GM12878 (cell line): ENCODE data around the gene B3GALT5. TPM values are rescaled to one million over a fixed set of nuclear protein-coding genes. Genes with fewer than 3 reads are reported as not detected.

Experiments used
- ATAC-seq: fragments of 200-7000 bp; cut with Tn5 transposase; 3 replicates; pipeline ENCODE4 v1.9.1; 2020; ENCODE audit warnings: mild to moderate bottlenecking, moderate library complexity
- BruUV-seq: library from RNA; stranded (reverse); fragments of 400-500 nt; replicated peaks from 2 replicates; lab custom pipeline; 2021; lab: Mats Ljungman, UMichigan
- CTCF ChIA-PET: fragments of 300-600 bp; sonication (Branson Sonifier 250); formaldehyde crosslinking; extraction: SDS; loops from one replicate; lab custom pipeline; 2021; ENCODE audit warnings: inconsistent platforms; lab: Yijun Ruan, JAX
- POLR2A ChIA-PET: fragments of 350-600 bp; formaldehyde crosslinking; extraction: SDS; loops from one replicate; lab custom pipeline; 2021; ENCODE audit warnings: inconsistent platforms; lab: Charles Lee
- RAD21 ChIA-PET: fragments of 300-600 bp; sonication (Branson Sonifier 250); formaldehyde crosslinking; loops from one replicate; lab custom pipeline; 2023; ENCODE audit warnings: antibody characterized with exemption; ENCODE audit not compliant: unreplicated experiment; lab: Charles Lee
- SMC1A ChIA-PET: fragments of 300-600 bp; sonication (Branson Sonifier 250); formaldehyde crosslinking; loops from one replicate; lab custom pipeline; 2023; ENCODE audit not compliant: unreplicated experiment, uncharacterized antibody; lab: Charles Lee
- DNase-seq: peaks from one replicate; pipeline ENCODE4 v3.0.0-alpha.2; 2011; ENCODE audit warnings: low read depth, low spot score
- FAIRE-seq: peaks from 3 replicates; lab custom pipeline; 2011; peaks lifted over from hg19 to GRCh38; lab: Jason Lieb, UNC
- H2AFZ ChIP-seq: 2 replicates; pipeline ENCODE4 v1.6.0; 2011; ENCODE audit warnings: low read depth, low read length, control low read depth; ENCODE audit not compliant: control insufficient read depth
- H3K27ac ChIP-seq: 2 replicates; pipeline ENCODE4 v1.5.1; 2011; ENCODE audit warnings: control low read depth; ENCODE audit not compliant: control insufficient read depth, insufficient read depth
- H3K27me3 ChIP-seq, 2 experiments: replicated peaks in 1 of 2; 2 replicates each; pipeline versions ENCODE4 v1.6.0 to v1.6.1; 2011; ENCODE audit warnings: low read length in 1 of 2; ENCODE audit not compliant: control insufficient read depth in 2 of 2, insufficient read depth in 2 of 2
- H3K36me3 ChIP-seq, 2 experiments: 2 replicates each; pipeline ENCODE4 v1.5.1; 2011; ENCODE audit warnings: low read length in 1 of 2; ENCODE audit not compliant: control insufficient read depth in 2 of 2, insufficient read depth in 2 of 2
- H3K4me1 ChIP-seq: 2 replicates; pipeline ENCODE4 v1.6.1; 2011; ENCODE audit warnings: mild to moderate bottlenecking, low read length, moderate library complexity, mixed read lengths; ENCODE audit not compliant: control insufficient read depth, insufficient read depth
- H3K4me2 ChIP-seq: 2 replicates; pipeline ENCODE4 v1.6.0; 2011; ENCODE audit warnings: control low read depth; ENCODE audit not compliant: control insufficient read depth, insufficient read depth
- H3K4me3 ChIP-seq: fragments of 200-600 bp; sonication (generic); 2 replicates; pipeline ENCODE4 v1.5.1; 2016
- H3K79me2 ChIP-seq: 2 replicates; pipeline ENCODE4 v1.6.0; 2011; ENCODE audit warnings: low read length; ENCODE audit not compliant: control insufficient read depth, insufficient read depth
- H3K9ac ChIP-seq: 2 replicates; pipeline ENCODE4 v1.8.0; 2011; ENCODE audit warnings: low read length, control low read depth, mixed read lengths; ENCODE audit not compliant: control insufficient read depth, insufficient read depth
- H3K9me3 ChIP-seq: replicated peaks from 3 replicates; pipeline ENCODE4 v1.5.1; 2011; ENCODE audit warnings: mild to moderate bottlenecking, low read length; ENCODE audit not compliant: control insufficient read depth, insufficient read depth
- H4K20me1 ChIP-seq: 2 replicates; pipeline ENCODE4 v1.6.0; 2011; ENCODE audit not compliant: control insufficient read depth, insufficient read depth
- CBX5 ChIP-seq: sonication (generic); IDR thresholded peaks from 2 replicates; pipeline ENCODE4 v1.6.1; 2016; ENCODE audit warnings: low read depth, moderate library complexity, mild to moderate bottlenecking, inconsistent platforms
- DPF2 ChIP-seq: fragments of 450-650 bp; IDR thresholded peaks from 2 replicates; pipeline ENCODE4 v1.6.1; 2017; ENCODE audit warnings: mild to moderate bottlenecking
- GABPA ChIP-seq: IDR thresholded peaks from 2 replicates; pipeline ENCODE4 v1.6.1; 2014; ENCODE audit warnings: antibody characterized with exemption, low read depth, mild to moderate bottlenecking, inconsistent platforms
- HDGF ChIP-seq: fragments of 450-650 bp; IDR thresholded peaks from 2 replicates; pipeline ENCODE4 v1.6.1; 2016; ENCODE audit warnings: antibody characterized with exemption
- LARP7 ChIP-seq: fragments of 450-650 bp; IDR thresholded peaks from 2 replicates; pipeline ENCODE4 v1.6.1; 2017; ENCODE audit warnings: mild to moderate bottlenecking
- MTA3 ChIP-seq: IDR thresholded peaks from 2 replicates; pipeline ENCODE4 v1.6.1; 2012; ENCODE audit warnings: low read length, inconsistent platforms, borderline replicate concordance
- RCOR1 ChIP-seq: conservative IDR thresholded peaks from 2 replicates; pipeline ENCODE4 v1.6.1; 2012; ENCODE audit warnings: low read depth, low read length, improper control_type of control experiment
- SMARCA5 ChIP-seq: fragments of 450-650 bp; IDR thresholded peaks from 2 replicates; pipeline ENCODE4 v1.6.1; 2017; ENCODE audit warnings: mild to moderate bottlenecking
- STAT3 ChIP-seq: IDR thresholded peaks from 2 replicates; pipeline ENCODE4 v1.6.1; 2011; ENCODE audit warnings: low read depth, low read length, improper control_type of control experiment
- ZBED1 ChIP-seq: IDR thresholded peaks from 2 replicates; pipeline ENCODE4 v1.6.1; 2016; ENCODE audit warnings: borderline replicate concordance
- WGBS: methylation state at CpG from one replicate; pipeline ENCODE4 v1.1.6; 2016; ENCODE audit warnings: low lambda C conversion rate; ENCODE audit not compliant: insufficient replicate concordance, insufficient coverage; ENCODE audit errors: missing lambda C conversion rate; 5-methylcytosine and 5-hydroxymethylcytosine counted together
- in situ Hi-C: fragments of 300-500 bp; cut with MboI; formaldehyde crosslinking; loops from 9 replicates; pipeline ENCODE4 v1.14.3; 2018; ENCODE audit warnings: mixed read lengths
- intact Hi-C: fragments of 100-400 bp; cut with micrococcal nuclease; formaldehyde crosslinking; loops from one replicate; pipeline ENCODE4 v1.14.2; 2022; ENCODE audit not compliant: unreplicated experiment
- polyA plus RNA-seq, 11 experiments: library from polyadenylated mRNA; depleted of rRNA in 4 of 11; unstranded in 6 of 11; stranded (reverse) in 5 of 11; fragments of >200 nt; fragmentation: Nextera tagmentation in 4 of 11; fragmentation: Illumina TruSeq in 1 of 11; extraction: Ambion mirVana in 4 of 11; extraction: Trizol in 1 of 11; gene quantifications; 1 replicate in 1 of 11; 2 replicates in 10 of 11; pipeline versions ENCODE4 v1.2.1 to v1.2.3, GENCODE V29; 2011 to 2016; ENCODE audit warnings: inconsistent platforms in 2 of 11, missing spikeins in 2 of 11, low read depth in 1 of 11
- total RNA-seq, 4 experiments: library from RNA; depleted of rRNA in 3 of 4; stranded (reverse); fragments of >200 nt in 3 of 4; fragmentation: Illumina TruSeq in 1 of 4; extraction: Trizol in 1 of 4; gene quantifications; 2 replicates each; pipeline versions ENCODE4 v1.2.1 to v1.2.3, GENCODE V29; 2013 to 2021
- TF ChIP-seq, protein P1 (sequence below): fragments of 450-650 bp; IDR thresholded peaks from 2 replicates; pipeline ENCODE4 v1.6.1; 2016; ENCODE audit warnings: mild to moderate bottlenecking
- TF ChIP-seq, protein P2 (sequence below): IDR thresholded peaks from 2 replicates; pipeline ENCODE4 v1.6.1; 2011; ENCODE audit warnings: borderline replicate concordance, low read depth, mild to moderate bottlenecking, moderate library complexity, mixed read lengths, low read length; ENCODE audit not compliant: insufficient read depth; ENCODE audit errors: extremely low read length
- TF ChIP-seq, protein P3 (sequence below): fragments of 450-650 bp; IDR thresholded peaks from 2 replicates; pipeline ENCODE4 v1.6.1; 2017; ENCODE audit warnings: borderline replicate concordance
- TF ChIP-seq, protein P4 (sequence below): IDR thresholded peaks from 2 replicates; pipeline ENCODE4 v1.6.1; 2012; ENCODE audit warnings: low read depth, low read length, improper control_type of control experiment
- TF ChIP-seq, protein P5 (sequence below): fragments of 450-650 bp; IDR thresholded peaks from 2 replicates; pipeline ENCODE4 v1.6.1; 2017; ENCODE audit warnings: mild to moderate bottlenecking

The B3GALT5 gene
- total and polyA plus RNA-seq, 10 of the 15 experiments (the other 5 are each of a cell fraction or from before 2014, with no cell fraction given): 0.03 to 0.04 TPM; not detected in 8

DNA sequence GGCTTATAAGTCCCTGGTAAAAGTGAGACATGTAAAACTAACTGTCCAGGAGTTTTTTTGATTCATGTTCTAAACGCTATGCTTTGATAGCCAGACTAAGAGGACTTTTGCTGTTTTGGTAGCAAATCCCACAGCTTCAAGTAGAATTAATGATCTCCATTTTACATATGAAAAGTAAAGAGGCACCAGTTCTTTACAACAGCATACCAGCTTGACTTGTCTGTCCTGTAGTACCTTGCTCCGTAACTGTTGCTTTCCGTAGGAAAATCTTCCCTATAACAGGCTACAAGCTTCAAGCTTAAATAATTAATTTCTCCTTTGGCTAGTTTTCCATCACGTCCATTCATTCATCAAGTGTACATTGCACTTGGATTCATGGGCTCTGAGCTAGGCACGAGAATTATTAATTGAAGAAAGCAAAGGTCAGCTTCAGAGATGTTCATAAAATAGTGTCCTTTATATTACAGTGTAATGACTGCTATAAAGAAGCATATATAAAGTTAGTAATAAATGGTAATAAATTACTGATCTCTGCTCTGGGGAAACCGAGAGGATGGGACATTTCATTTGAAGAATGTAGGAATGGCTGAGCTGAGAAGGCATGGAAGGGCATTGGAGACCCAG is 29.2 kb downstream of the B3GALT5 start (continued):
- TF ChIP-seq STAT3 (no peak), SMARCA5 (no peak), MTA3 (no peak)
- TF ChIP-seq, protein P1, sequence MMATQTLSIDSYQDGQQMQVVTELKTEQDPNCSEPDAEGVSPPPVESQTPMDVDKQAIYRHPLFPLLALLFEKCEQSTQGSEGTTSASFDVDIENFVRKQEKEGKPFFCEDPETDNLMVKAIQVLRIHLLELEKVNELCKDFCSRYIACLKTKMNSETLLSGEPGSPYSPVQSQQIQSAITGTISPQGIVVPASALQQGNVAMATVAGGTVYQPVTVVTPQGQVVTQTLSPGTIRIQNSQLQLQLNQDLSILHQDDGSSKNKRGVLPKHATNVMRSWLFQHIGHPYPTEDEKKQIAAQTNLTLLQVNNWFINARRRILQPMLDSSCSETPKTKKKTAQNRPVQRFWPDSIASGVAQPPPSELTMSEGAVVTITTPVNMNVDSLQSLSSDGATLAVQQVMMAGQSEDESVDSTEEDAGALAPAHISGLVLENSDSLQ: no peak

DNA sequence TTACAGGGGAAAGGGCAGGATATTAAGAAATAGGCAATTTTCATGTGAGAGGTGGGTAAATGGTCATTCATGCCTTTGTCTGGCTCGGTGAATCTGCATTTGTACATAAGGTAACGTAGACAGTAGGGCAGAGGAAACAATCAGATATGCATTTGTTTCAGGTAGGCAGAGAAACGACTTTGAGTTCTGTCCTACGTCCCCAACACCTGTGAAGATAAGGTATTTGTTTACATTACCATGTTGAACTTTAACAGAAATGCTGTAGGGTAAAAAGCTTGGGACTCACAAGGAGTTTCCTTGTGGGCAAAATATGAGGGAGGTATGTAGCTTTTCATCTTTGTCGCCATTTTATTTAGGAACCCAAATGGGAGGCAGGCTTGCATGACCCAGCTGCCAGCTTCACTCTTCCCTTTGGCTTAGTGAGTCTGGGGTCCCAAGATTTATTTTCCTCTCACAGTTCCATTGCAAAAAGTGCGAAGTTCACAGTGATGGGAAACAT is 31.4 kb downstream of the B3GALT5 start:
- Histone ChIP-seq H2AFZ (no peak overlapping the region), H3K4me1 (no peaks in the 10 kb centered on the region), H3K9me3 (no peaks in the 10 kb centered on the region; the same call in 2 of the 3 replicates), H3K79me2 (no peaks in the 10 kb centered on the region), H3K36me3 (no peaks in the 10 kb centered on the region), H3K27me3 (no peaks in the 10 kb centered on the region), H4K20me1 (no peaks in the 10 kb centered on the region), H3K4me3 (no peak overlapping the region), H3K9ac (no peak overlapping the region), H3K27ac (no peak overlapping the region), H3K4me2 (no peak overlapping the region)
- 18% methylated on average over 6 of the region's 6 CpGs for WGBS
- FAIRE-seq (no peak), ATAC-seq (no peak), DNase-seq (no peak)
- in situ Hi-C loops (no loop called here), intact Hi-C loops (no loop called here)
- ChIA-PET POLR2A (no interaction called here), CTCF (no interaction called here), RAD21 (no interaction called here), SMC1A (no interaction called here)
- no TSS peak for BruUV-seq
- TF ChIP-seq, protein P2, sequence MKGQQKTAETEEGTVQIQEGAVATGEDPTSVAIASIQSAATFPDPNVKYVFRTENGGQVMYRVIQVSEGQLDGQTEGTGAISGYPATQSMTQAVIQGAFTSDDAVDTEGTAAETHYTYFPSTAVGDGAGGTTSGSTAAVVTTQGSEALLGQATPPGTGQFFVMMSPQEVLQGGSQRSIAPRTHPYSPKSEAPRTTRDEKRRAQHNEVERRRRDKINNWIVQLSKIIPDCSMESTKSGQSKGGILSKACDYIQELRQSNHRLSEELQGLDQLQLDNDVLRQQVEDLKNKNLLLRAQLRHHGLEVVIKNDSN: no peak
- no peak for TF ChIP-seq ZBED1
- no peak for TF ChIP-seq HDGF
- no peak for TF ChIP-seq CBX5
- TF ChIP-seq RCOR1: no peak
- TF ChIP-seq DPF2: no peak
- TF ChIP-seq, protein P3, sequence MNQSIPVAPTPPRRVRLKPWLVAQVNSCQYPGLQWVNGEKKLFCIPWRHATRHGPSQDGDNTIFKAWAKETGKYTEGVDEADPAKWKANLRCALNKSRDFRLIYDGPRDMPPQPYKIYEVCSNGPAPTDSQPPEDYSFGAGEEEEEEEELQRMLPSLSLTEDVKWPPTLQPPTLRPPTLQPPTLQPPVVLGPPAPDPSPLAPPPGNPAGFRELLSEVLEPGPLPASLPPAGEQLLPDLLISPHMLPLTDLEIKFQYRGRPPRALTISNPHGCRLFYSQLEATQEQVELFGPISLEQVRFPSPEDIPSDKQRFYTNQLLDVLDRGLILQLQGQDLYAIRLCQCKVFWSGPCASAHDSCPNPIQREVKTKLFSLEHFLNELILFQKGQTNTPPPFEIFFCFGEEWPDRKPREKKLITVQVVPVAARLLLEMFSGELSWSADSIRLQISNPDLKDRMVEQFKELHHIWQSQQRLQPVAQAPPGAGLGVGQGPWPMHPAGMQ: no peak
- TF ChIP-seq LARP7: no peak
- TF ChIP-seq, protein P4, sequence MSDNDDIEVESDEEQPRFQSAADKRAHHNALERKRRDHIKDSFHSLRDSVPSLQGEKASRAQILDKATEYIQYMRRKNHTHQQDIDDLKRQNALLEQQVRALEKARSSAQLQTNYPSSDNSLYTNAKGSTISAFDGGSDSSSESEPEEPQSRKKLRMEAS: no peak
- TF ChIP-seq GABPA: no peak
- TF ChIP-seq, protein P5, sequence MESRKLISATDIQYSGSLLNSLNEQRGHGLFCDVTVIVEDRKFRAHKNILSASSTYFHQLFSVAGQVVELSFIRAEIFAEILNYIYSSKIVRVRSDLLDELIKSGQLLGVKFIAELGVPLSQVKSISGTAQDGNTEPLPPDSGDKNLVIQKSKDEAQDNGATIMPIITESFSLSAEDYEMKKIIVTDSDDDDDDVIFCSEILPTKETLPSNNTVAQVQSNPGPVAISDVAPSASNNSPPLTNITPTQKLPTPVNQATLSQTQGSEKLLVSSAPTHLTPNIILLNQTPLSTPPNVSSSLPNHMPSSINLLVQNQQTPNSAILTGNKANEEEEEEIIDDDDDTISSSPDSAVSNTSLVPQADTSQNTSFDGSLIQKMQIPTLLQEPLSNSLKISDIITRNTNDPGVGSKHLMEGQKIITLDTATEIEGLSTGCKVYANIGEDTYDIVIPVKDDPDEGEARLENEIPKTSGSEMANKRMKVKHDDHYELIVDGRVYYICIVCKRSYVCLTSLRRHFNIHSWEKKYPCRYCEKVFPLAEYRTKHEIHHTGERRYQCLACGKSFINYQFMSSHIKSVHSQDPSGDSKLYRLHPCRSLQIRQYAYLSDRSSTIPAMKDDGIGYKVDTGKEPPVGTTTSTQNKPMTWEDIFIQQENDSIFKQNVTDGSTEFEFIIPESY: no peak
- TF ChIP-seq SMARCA5: no peak
